ENCODE results near the gene C1orf159.
"Not testable (repeated sequence)": the region's sequence is repeated elsewhere in the genome, so short reads cannot be mapped to it uniquely, and the experiment has no call there.

C1orf159 gene

GRCh38 chr1:1115786-1116700 is at the start of gene C1orf159:
TSS of gene C1orf159 (minus strand) at chr1:1116089. CDS start at chr1:1091543, 24,546 bp downstream.
- peak; percentile 3 for FAIRE-seq

GRCh38 chr1:1165485-1165884 is 49.6 kb upstream of the C1orf159 start:
- no peak for FAIRE-seq

- FAIRE-seq: no peak
These were observed 49.0 kb upstream of the C1orf159 start for GRCh38 chr1:1164701-1165451.

GRCh38 chr1:1164361-1164700 is 48.4 kb upstream of the C1orf159 start:
- FAIRE-seq: no peak

GRCh38 chr1:1163538-1164070 is 47.7 kb upstream of the C1orf159 start:
- FAIRE-seq: no peak

- no peak for FAIRE-seq
These were observed 47.0 kb upstream of the C1orf159 start for GRCh38 chr1:1162597-1163537.

- FAIRE-seq: no peak
These were observed 45.8 kb upstream of the C1orf159 start for GRCh38 chr1:1161683-1162079.

GRCh38 chr1:1161078-1161682 is 45.3 kb upstream of the C1orf159 start:
- FAIRE-seq: no peak

- FAIRE-seq: no peak
These were observed 44.5 kb upstream of the C1orf159 start for GRCh38 chr1:1160281-1160930.

- FAIRE-seq: no peak
These were observed 42.2 kb upstream of the C1orf159 start for GRCh38 chr1:1157914-1158710.

- no peak for FAIRE-seq
These were observed 41.6 kb upstream of the C1orf159 start for GRCh38 chr1:1157426-1157913.

GRCh38 chr1:1157033-1157365 is 41.1 kb upstream of the C1orf159 start:
- FAIRE-seq: no peak

GRCh38 chr1:1156140-1157032 is 40.5 kb upstream of the C1orf159 start:
- FAIRE-seq: no peak

- FAIRE-seq: no peak
These were observed 39.4 kb upstream of the C1orf159 start for GRCh38 chr1:1155258-1155657.

- no peak for FAIRE-seq
These were observed 38.0 kb upstream of the C1orf159 start for GRCh38 chr1:1153874-1154273.

- FAIRE-seq: not testable (repeated sequence)
These were observed 37.3 kb upstream of the C1orf159 start for GRCh38 chr1:1153215-1153614.

GRCh38 chr1:1152431-1152830 is 36.5 kb upstream of the C1orf159 start:
- FAIRE-seq: not testable (repeated sequence)

GRCh38 chr1:1151306-1151705 is 35.4 kb upstream of the C1orf159 start:
- FAIRE-seq: no peak

GRCh38 chr1:1150100-1150499 is 34.2 kb upstream of the C1orf159 start:
- no peak for FAIRE-seq

- no peak for FAIRE-seq
These were observed 33.5 kb upstream of the C1orf159 start for GRCh38 chr1:1149416-1149815.
